Fibroblast of gingiva (primary cell): ENCODE results near the gene ATP6V1F.

ENCODE experiments used
- DNase-seq: peaks from one replicate; pipeline ENCODE4 v3.0.0-alpha.2; 2011; ENCODE audit warnings: low read depth

Gene ATP6V1F

DNA sequence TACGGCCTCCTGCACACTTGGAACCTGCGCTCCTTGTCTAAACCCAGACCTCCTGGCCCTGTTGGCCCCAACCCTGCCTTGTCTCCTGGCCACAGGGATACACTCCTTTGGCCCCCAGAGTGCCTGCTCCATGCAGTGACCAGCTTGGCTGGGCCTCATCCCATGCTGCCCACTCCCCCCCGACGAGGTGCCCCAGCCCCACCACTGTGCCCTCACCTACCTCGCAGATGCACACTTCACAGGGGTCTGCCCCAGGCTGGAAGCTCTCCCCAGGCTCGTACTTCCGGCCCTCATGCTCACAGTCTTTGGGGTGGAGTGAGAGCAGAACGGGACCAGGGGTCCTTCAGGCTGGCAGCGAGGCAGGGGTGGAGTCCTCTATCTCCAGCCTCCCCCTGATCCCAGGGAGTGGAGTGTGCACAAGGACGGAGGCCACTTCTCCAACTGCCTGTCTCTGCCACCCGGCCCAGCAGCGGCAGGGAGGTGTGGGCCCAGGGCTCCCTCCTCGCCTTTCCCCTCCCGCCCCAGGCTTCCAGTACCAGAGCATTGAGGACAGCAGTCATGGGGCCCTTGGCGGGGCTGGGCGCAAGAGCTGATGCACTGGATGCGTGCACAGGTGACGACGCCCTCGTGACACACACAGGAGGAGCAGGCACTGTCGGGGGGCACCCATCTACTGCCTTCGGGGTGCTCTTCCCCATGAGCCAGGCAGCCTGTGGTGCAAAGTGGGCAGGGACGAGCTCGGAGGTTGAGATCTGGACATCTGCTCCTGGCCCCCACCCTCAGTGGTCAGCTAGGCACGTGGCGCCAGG lies 22.1 kb downstream of the ATP6V1F start:
- no peak for DNase-seq

DNA sequence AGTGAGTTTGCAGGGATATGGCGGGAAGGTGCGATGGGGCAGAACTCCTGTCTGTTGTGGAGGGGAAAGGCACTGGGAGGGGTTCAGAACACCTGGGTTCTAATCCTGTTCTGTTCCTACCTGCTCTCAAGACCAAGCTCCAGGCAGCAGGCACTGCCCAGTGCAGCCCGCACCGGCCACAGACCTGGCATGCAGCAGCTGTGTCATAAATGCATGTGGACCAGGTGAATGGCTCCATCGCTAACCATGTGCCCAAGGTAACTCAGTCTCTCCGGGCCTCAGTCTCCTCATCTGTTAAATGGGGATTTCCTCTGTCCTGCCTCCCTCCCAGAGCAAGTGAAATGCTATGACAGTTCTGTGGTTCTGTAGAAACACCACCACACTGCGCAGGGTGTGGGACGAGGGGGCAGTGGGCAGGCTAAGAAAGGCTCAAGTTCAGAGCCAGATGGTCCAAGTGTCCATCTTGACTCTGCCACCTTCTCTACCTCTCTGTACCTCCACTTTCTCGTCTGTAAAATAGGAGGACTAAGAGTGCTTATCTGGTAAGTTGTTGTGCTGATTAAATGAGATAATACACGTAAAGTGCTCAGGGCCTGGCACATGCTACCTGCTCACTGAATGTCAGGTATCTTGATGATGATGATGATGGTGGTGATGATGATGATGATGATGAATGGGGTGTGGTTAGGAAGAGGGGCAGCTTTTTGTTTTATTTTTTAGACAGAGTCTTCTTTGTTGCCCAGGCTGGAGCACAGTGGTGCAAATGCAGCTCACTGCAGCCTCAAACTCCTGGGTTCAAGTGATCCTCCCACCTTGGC lies 22.9 kb downstream of the ATP6V1F start:
- DNase-seq, result no peak

DNA sequence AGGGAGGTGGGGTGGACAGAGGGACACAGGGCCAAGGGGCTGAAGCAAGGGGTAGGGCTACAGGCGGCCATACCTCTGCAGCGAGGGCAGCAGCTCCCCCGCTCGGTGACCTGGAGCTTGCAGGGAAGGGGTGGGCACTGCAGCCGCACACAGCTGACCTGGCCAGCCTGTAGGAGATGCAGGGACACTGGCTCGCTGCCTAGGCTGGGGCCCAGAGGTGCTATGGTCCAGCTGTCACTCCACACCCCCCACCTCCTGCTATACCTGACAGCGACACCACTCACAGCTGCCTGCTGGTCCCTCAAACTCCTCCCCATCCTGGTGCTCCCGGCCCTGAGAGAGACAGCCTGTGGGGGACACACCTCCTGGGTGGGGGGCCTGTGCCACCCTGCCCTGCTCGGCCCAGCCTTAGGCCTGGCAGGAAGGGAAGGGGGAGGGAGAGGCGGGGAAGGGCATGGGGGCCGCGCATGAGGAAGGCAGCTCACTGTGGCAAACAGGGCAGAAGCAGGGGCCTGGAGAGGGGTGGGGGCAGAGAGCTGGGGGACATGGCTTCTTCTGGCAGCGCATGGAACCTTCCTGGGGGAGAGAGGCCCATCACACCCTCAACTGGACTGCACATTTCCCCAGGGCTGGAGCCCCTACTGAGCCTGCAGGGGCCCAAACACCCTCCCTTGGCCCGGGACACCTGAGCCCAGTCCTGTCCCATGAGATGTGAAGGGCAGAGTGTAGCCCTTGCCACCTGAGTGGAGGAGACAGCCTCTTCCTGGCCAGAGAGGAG lies 23.9 kb downstream of the ATP6V1F start:
- no peak for DNase-seq

DNA sequence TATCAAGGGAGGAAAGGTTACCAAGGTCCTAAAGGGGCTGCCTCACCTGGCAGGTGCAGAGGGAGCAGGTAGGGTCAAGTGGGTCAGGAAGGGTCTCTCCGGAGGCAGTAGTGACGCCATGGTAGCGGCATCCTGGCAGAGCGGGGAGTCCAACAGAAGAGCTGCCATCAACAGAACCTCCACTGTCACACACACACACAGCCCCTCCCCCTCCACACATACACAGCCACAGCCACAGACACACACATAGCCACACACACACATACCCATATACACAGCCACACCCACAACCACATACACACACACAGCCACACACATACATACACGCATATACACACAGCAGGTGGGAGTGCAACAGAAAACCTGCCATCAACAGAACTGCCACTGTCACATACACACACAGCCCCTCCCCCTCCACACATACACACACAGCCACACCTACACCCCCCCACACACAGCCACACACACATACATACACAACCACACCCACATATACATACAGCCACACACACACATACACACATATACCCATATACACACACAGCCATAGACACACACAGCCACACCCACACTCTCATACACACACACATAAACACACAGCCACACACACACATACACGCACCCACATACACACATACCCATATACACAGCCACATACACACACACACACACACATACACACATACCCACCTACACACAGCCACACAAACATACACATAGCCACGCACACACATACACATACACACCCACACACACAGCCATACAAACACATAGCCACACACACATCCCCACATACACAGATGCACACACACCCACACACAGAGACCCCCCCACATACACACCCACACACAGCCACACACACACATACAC lies 24.7 kb downstream of the ATP6V1F start:
- DNase-seq, result no peak

DNA sequence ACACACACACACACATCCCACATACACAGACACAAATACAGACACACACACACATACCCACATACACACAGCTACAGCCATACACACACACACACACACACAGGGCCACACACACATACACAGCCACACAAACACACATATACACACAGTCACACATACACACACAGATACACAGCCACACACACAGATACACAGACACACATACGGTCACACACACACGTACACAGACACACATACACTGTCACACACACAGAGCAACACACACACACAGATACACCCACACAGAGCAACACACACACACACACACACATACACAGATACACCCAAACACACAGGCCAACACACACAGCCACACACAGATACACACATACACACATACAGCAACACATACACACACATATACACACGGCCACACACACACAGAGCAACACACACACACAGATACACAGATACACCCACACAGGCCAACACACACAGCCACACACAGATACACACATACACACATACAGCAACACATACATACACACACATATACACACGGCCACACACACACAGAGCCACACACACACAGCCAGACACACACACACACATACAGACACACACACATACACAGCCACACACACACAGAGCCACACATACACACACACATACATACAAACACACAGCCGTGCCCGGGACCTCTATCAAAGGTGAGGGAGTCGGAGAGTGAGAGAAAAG lies 25.5 kb downstream of the ATP6V1F start:
- no peak for DNase-seq

DNA sequence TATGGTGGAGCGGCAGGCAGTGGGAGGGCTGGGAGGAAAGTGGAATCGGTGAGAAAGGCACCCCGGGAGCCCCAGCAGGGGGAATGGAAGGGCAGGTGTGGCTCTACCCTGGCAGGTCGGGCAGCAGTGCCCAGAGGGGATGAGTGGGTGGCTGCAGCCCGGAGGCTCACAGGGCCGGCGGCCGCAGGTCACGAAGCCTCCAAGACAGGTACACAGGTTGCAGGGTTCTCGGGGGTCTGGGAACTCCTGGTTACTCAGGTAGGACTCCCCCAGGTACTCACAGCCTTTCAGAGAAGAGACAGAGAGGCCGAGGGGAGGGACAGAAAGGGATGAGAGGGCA lies 26.1 kb downstream of the ATP6V1F start:
- DNase-seq, result no peak

DNA sequence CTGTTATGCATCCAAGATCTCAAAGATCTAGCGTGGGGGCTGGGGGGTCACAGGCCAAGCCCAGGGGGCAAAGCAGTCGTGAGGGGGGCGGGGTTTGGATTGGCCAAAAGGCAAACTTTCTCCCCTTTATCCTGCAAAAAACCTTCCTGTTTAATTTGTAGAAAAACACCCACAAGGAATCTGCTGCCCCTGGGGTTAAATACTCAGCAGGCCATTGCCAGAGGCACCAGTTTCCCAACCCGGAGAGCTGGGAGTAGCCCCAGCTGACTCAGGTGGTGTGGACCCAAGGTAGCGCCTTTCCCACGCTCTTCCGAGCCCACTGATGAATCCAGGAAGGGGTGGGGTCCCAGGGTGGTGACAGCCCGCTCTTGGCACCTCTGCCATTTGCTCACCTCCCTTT lies 26.5 kb downstream of the ATP6V1F start:
- DNase-seq, result no peak

DNA sequence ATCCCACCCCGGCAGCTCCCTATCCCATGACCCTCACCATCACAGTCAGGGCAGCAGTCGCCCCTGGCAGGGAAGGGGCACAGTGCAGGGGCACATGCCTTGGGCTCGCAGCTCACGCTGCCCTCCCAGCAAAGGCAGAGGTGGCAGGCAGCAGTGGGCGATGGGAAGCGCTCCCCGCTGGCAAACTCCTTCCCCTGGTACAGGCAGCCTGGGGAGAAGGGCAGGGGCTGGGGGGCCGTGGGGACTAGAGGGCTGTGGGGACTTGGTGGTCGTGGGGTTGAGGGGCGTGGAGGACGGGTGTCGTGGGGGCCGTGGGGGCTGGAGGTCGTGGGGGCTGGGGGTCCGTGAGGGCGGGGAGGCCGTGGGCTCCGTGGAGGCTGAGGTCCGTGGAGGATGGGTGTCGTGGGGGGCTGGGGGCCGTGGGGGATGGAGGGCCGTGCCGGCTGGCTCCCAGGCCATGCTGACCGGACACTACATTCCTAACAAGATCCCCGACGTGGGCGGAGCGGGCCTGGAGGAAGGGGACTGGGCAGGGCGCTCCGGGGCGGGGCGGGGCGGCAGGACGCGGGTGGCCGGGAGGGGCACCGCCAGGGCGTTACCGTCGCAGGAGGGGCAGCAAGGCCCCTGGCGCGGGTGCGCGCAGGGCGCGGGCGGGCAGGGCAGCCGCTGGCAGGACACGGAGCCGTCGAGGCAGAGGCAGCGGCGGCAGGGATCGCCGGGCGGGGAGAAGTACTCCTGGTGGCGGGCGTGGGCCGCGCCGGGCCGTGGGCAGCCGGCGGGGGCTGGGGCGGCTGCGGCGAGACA lies 27.9 kb downstream of the ATP6V1F start:
- DNase-seq, result no peak

DNA sequence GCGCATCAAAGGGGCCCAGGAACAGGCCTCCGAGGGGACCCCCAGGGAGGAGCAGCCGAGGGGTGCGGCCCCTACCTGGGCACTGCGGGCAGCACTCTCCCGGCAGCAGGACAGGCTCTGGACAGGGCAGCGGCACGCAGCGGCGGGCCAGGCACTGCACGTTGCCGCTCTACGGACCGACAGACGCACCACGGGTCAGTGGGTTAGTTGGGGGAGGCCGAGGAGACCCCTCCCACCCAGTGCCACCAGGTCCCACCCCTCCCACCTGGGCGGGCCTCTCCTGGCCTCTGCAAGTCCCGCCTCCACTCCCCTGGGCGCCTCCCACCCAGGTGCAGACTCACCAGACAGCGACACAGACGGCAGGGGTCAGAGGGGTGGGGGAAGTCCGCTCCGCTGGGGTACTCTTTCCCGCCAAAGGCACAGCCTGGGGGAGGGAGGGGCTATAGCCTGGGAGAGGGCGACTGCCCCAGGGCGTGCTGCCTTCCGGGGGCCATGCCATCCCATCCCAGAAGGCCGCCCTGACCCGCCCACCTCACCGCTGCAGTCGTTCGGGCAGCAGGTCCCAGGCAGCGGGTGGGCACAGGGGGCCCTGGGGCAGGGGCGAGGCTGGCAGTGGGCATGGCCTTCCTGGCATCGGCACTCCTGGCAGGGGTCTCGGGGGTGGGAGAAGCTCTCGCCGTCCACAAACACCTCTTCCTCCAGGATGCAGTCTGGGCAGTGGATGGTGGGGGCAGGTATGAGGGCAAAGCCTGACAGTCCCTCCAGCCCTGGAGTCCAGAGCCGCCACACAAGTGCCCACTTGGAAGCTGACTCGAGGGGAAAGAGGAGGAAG lies 28.7 kb downstream of the ATP6V1F start:
- no peak for DNase-seq

DNA sequence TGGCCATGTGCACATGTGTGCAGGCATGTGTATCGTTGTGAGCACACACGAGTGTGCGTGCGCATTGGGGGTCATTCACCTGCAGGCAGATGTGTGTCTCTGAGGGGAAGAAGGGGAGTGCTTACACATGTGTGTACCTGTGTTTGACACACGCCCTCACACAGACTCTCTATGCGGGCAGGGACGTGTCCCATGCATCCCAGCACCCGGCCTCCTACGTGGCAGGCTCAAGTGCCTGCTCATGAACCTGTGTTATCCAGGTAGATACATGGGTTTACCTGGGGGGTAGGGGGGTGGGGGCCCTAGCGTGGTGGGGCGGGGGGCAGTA lies 29.2 kb downstream of the ATP6V1F start:
- DNase-seq, result no peak

DNA sequence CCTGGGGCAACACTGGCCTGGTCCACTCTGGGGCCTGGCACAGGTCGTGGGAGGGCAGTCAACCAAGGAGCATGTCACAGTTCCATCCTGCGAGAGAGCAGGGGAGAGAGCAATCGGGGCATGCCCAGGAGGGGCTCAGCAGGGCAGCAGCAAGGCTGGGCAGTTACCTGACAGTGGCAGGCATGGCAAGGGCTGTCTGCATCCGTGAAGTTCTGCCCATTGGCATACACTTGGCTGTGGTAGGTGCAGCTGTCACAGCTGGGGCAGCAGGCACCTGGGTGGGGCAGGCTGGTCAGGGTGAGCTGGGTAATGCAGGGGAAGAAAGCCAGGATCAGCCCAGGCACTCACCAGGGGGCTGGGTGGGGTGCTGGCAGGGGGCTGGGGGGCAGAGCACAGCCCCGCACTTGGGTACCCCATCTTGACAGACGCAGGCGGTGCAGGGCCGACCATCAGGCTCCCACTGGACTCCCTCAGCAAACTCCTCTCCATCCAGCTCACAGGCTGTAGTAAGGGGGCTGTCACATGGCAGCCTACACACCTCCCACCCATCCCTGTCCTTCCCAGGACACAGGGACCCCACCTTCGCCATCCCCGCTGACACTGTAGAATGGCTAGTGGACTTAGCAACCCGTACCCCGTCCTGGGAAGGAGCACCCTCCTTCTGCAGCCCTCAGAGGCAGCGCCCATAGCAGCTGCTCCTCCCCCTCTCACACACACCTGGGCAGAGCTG lies 30.0 kb downstream of the ATP6V1F start:
- DNase-seq, result no peak

DNA sequence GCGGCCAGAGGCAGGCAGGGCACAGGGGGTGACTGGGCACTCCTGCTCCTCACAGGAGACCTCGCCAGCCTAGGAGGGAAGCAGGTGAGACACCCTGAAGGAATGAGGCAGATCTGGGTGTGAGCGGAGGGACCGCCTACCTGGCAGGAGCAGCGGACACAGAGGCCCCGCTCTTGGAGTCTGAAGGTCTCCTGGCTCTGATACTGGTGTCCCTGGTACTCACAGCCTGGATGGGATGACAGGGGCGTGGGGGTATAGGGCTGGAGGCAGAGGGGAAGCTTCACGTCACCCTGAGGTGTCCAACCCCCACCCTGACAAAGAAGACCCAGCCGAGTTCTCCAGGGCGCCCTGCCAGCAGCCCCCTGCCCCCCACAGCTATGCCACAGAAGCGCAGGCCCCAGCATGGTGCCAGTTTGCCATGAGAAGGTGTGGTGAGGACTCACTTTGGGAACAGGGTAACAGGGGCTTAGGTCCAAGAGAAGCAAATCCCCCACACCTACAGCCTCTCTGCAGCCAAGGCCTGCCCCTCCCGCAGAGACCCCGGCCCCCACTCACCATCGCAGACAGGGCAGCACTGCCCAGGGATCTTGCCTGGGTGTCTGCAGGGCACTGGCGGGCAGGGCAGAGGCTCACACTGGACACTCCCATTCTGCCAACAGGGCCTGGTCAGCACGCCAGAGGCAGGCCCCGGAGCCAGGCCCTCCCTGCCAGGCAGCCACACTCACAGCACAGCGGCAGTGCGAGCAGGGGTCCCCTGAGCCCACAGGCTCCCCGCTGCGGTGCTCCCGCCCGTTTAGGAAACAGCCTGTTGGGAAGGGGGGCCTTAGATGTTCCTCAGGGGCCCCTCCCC lies 30.8 kb downstream of the ATP6V1F start:
- DNase-seq, result no peak

DNA sequence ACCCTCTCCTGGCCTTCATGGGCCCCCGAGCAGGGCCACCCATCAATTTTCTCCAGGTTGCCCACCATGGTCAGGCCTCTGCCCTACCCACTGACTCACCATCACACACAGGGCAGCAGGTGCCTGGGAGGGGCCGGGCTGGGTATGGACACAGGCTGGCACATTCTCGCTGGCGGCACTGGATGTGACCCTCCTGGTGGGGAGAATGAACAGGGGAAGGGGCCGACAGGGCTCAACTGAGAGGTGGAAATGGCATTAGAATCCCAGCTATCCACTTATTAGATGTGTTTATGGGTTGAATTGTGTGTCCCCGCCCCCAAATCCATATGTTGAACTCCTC lies 31.4 kb downstream of the ATP6V1F start:
- DNase-seq, result no peak

DNA sequence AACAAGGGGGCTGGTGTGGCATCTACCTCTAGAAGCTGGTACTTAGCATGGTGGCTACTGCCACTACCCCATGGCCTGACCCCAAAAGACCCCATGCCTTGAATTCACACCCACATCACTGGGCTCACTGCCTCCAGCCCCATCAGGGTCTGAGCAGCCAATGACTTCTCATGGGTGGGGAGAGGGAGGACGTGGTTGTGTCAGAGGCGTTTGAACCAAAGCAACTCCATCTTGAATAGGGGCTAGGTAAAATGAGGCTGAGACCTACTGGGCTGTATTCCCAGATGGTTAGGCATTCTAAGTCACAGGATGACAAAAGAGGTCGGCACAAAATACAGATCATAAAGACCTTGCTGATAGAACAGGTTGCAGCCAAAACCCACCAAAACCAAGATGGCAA lies 32.7 kb downstream of the ATP6V1F start:
- DNase-seq, result no peak

DNA sequence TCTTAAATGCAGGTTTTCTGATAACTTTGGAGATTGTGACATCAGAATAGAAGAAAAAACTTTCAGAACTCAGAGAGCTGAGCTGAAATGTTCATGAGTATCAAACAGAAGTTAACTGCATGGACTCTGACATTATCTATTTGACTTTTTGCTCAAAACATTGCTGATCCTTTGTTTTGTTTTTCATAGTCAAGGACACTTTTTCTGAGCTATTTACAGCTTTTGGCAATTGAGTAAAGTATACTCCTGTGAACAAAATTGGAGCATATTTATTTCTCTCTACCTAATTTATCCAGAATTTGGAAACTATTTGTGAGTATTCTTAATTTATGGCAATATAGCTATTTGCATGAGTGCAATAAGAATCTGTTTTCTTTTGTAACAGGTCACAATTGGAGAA lies 36.7 kb downstream of the ATP6V1F start:
- no peak for DNase-seq

DNA sequence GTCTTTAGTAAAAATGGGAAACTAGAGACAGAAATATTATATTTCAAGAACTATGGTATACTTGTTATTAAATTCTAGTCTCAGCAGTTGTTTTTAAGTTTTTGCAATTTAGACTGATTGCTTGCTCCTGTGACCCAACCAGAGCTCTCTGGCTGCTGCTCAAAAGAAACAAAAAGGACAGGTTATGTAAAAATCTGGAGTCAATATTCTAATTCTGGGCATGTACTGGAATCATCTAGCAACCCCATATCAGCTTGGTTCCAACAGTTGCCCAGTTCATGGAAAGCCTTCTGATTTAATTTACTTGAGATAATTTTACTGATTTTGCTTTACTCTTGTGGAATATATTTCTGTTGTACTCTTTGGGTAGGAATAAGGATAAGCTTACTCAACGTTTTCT lies 37.6 kb downstream of the ATP6V1F start:
- DNase-seq, result no peak

DNA sequence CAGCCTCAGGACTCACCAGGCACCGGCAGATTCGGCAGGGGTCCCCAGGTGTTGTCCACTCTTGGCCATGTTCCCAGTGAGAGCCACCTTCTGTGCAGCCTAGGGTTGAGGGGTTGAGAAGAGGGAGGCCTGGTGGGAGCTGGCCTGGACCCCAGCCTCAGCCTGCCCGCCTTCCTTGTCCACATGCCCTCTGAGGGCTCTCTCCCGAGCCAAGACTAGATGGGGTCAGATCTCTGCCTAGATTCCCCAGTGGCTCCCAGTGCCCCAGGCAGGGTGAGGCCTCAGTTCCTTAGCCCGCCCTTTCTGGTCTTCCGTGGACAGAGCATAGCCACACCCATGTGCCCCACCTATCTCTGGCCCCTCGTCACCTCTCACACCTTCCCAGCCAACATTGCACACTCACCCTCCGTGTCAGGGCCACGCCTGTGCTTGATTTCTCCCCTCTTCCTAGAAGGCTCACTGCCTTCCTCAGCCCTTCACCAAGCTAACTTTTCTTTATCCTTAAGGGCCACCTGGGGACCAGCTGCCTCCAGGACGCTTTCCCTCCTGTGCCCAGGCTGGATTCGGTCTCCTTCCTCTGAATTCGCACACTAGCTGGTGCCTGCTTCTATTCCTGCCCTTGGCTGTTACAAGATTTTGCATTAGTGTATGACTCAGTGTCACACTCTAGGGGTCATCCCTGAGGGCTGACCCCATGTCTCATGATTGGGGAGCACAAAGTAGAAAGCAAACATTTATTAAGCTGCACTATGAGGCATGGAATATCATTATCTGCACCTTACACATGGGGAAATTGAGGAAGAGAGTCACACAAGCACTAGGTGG lies 40.3 kb downstream of the ATP6V1F start:
- no peak for DNase-seq
